NT2/D1 (cell line): Measurements from ENCODE around the gene SDHA.
"Not testable (repeated sequence)": the region's sequence is repeated elsewhere in the genome, so short reads cannot be mapped to it uniquely, and the experiment has no call there.

Source experiments
- YY1 ChIP-seq: IDR thresholded peaks from 2 replicates; pipeline ENCODE4 v1.6.1; 2011; ENCODE audit not compliant: insufficient read length, insufficient read depth
- ZNF274 ChIP-seq: IDR thresholded peaks from 2 replicates; pipeline ENCODE4 v1.6.1; 2011; ENCODE audit warnings: mild to moderate bottlenecking, low read depth, low read length

- not testable (repeated sequence) for TF ChIP-seq YY1, ZNF274
These were observed 36.2 kb downstream of the SDHA start for GRCh38 chr5:254322-254721.
